Suprapubic skin (tissue), 4 donors: ENCODE measurements around the gene MRPS7.

ENCODE experiments used
- EP300 ChIP-seq: sonication (generic); formaldehyde crosslinking; IDR thresholded peaks from one replicate; pipeline ENCODE4 v1.6.1; 2017; ENCODE audit warnings: antibody characterized with exemption
- POLR2A ChIP-seq, 2 donors: fragments of 450-650 bp; IDR thresholded peaks; one replicate each; pipeline ENCODE4 v1.6.1; 2017; ENCODE audit warnings: antibody characterized with exemption in 2 of 2, mild to moderate bottlenecking in 2 of 2, moderate library complexity in 2 of 2
- POLR2AphosphoS5 ChIP-seq, 3 donors: sonication (generic); formaldehyde crosslinking; IDR thresholded peaks; one replicate each; pipeline ENCODE4 v1.6.1; 2017; ENCODE audit warnings: antibody characterized with exemption in 3 of 3
- TF ChIP-seq, protein P1 (sequence below), 2 donors: fragments of 200-600 bp in 1 of 2; fragments of 450-650 bp in 1 of 2; sonication (generic) in 1 of 2; IDR thresholded peaks; one replicate each; pipeline ENCODE4 v1.5.1; 2016 to 2019; ENCODE audit warnings: antibody characterized with exemption in 2 of 2, mild to moderate bottlenecking in 1 of 2, moderate library complexity in 1 of 2

DNA sequence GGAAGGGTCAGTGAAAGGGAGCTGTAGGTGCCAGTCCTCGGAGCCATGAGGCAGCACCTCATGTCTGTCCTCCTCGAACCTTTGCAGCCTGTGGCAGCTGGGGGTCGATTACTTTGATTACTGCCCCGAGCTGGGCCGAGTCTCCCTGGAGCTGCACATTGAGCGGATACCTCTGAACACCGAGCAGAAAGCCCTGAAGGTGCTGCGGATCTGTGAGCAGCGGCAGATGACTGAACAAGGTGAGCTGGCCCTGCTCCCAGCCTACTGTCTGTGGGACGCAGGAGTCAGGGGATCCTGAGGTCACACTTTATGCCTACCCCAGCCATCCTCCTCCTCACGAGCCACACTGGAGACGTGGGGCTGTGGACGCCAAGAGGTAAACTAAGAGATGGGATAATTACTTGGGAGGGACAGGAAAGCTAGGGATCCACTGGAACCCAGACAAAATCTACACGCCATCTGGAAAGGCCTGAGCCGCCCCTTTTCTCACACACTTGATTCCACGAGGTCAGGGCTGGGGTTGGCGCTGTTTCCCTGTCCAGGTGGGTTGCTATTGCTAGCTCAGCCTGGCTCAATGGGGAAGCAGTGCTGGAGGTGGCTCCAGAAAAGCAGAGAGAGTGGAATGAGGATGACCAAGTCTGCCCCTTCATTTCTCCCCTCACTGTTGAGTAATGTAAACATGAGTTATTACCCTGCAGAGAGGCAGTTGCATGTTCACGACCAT, 29.8 kb upstream of the MRPS7 start:
- TF ChIP-seq, protein P1, sequence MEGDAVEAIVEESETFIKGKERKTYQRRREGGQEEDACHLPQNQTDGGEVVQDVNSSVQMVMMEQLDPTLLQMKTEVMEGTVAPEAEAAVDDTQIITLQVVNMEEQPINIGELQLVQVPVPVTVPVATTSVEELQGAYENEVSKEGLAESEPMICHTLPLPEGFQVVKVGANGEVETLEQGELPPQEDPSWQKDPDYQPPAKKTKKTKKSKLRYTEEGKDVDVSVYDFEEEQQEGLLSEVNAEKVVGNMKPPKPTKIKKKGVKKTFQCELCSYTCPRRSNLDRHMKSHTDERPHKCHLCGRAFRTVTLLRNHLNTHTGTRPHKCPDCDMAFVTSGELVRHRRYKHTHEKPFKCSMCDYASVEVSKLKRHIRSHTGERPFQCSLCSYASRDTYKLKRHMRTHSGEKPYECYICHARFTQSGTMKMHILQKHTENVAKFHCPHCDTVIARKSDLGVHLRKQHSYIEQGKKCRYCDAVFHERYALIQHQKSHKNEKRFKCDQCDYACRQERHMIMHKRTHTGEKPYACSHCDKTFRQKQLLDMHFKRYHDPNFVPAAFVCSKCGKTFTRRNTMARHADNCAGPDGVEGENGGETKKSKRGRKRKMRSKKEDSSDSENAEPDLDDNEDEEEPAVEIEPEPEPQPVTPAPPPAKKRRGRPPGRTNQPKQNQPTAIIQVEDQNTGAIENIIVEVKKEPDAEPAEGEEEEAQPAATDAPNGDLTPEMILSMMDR (IDR thresholded peaks at IDR 0.05): no peak
- no peak for TF ChIP-seq POLR2A (IDR thresholded peaks at IDR 0.05)
- TF ChIP-seq EP300: no peak
- TF ChIP-seq POLR2AphosphoS5 (IDR thresholded peaks at IDR 0.05): no peak
